Measurements from ENCODE around the gene ARHGEF4. TPM values are rescaled to one million over a fixed set of nuclear protein-coding genes. Genes with fewer than 3 reads are reported as not detected.

ARHGEF4 gene
- total RNA-seq, 1 experiment from 2014 or later, result 26.6 TPM

DNA sequence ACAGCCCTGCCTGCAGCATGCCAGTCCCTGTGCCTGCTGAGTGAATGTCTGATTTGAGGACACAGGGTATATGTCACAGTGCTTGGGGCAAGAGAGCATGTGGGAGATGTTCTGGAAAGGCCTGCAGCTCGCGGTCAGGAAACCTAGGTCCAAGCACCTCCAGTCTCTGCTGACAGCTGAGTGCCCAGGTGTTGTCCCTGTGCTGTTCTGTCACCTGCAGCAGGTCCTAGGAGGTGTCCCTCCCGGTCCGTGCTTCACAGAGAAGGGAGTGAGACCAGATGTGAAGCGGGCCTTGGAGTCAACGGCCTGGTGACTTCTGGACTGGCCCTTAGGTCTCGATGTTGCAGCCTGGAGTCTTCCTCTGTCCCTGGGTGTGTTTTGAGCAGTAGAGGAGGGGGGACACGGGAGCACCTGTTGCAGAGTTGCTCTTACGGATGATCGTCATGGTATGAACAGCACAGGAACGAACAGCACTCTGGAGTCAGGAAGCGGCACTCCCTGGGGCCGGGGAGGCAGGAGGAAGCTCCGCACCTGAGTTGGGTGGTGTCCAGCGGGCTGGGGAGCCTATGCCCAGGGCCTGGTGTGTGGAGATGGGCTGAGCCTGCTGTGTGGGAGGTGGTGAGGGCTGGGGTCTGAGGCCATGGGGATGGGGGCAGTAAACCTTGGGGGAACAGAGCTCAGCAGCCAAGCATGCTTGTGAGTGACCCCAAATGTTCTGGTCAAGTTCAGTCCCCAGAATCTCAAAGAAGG is 21.6 kb upstream of the ARHGEF4 start:
- ChIA-PET CTCF (no interaction called here), RAD21 (ENCODE audit: low non-redundant PET in 1 of 2, low total read pairs in 2 of 2, uncharacterized antibody in 2 of 2, unreplicated experiment in 2 of 2) (no interaction called here), POLR2A (interaction anchor here (1.1 kb wide), 1 partner anchor 18 kb away, joined by 3 read pairs; no protein-coding TSS in a partner anchor)
- no peaks in the 10 kb centered on the region for H3K36me3 ChIP-seq (ENCODE audit: control insufficient read depth in 1 of 2, insufficient read depth in 2 of 2, low read length in 2 of 2)
- no peak overlapping the region for H3K9ac ChIP-seq (ENCODE audit: low read length)
- H3K4me2 ChIP-seq (ENCODE audit: low read length), result no peak overlapping the region
- H3K9me2 ChIP-seq (ENCODE audit: insufficient read depth), result no peaks in the 10 kb centered on the region
- no peaks in the 10 kb centered on the region for H3K27me3 ChIP-seq (ENCODE audit: insufficient read depth, low read length)
- DNase-seq (ENCODE audit: low read depth, low spot score) (no peak), ATAC-seq (no peak)
- H3K27ac ChIP-seq (ENCODE audit: low read depth, low read length), result no peak overlapping the region
- H3K4me3 ChIP-seq (replicated peaks in 1 of 2; ENCODE audit: low read depth in 1 of 2, low read length in 2 of 2), result no peak overlapping the region
- H3K4me1 ChIP-seq (ENCODE audit: control insufficient read depth in 1 of 2, insufficient read depth in 2 of 2, low read length in 2 of 2), result no peaks in the 10 kb centered on the region
- H3K9me3 ChIP-seq (ENCODE audit: control insufficient read depth in 1 of 2, insufficient read depth in 1 of 2, low read depth in 1 of 2, low read length in 2 of 2), result no peaks in the 10 kb centered on the region
- H3K79me2 ChIP-seq (ENCODE audit: insufficient read depth, low read length), result no peaks in the 10 kb centered on the region
- H2AFZ ChIP-seq (ENCODE audit: low read depth, low read length, poor library complexity, severe bottlenecking), result no peak overlapping the region
- no peaks in the 10 kb centered on the region for H4K20me1 ChIP-seq (ENCODE audit: insufficient read depth)
- intact Hi-C loops (cut with micrococcal nuclease), result no loop called here
- no TSS peak for BruUV-seq (replicated peaks)
- TF ChIP-seq ZNF274 (IDR thresholded peaks at IDR 0.05; ENCODE audit: low read depth, low read length) (no peak), ELF1 (IDR thresholded peaks at IDR 0.05; ENCODE audit: borderline replicate concordance, low read depth) (no peak), EGR1 (IDR thresholded peaks at IDR 0.05; ENCODE audit: low read depth) (no peak), SIN3A (IDR thresholded peaks at IDR 0.05; ENCODE audit: low read depth) (no peak), YY1 (IDR thresholded peaks at IDR 0.05; ENCODE audit: extremely low read depth, insufficient replicate concordance, low read depth, low read length) (no peak), SRF (IDR thresholded peaks at IDR 0.05; ENCODE audit: low read depth) (no peak), RAD21 (IDR thresholded peaks at IDR 0.05; ENCODE audit: low read depth) (no peak), POLR2AphosphoS5 (IDR thresholded peaks at IDR 0.05; ENCODE audit: low read depth, low read length) (no peak), CEBPB (IDR thresholded peaks at IDR 0.05; ENCODE audit: low read depth) (no peak), FOSL1 (IDR thresholded peaks at IDR 0.05; ENCODE audit: low read depth) (no peak), ATF3 (IDR thresholded peaks at IDR 0.05) (no peak)
- TF ChIP-seq, protein P1, sequence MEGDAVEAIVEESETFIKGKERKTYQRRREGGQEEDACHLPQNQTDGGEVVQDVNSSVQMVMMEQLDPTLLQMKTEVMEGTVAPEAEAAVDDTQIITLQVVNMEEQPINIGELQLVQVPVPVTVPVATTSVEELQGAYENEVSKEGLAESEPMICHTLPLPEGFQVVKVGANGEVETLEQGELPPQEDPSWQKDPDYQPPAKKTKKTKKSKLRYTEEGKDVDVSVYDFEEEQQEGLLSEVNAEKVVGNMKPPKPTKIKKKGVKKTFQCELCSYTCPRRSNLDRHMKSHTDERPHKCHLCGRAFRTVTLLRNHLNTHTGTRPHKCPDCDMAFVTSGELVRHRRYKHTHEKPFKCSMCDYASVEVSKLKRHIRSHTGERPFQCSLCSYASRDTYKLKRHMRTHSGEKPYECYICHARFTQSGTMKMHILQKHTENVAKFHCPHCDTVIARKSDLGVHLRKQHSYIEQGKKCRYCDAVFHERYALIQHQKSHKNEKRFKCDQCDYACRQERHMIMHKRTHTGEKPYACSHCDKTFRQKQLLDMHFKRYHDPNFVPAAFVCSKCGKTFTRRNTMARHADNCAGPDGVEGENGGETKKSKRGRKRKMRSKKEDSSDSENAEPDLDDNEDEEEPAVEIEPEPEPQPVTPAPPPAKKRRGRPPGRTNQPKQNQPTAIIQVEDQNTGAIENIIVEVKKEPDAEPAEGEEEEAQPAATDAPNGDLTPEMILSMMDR (IDR thresholded peaks at IDR 0.05 in 2 of 3, conservative IDR thresholded peaks at IDR 0.05 in 1 of 3; ENCODE audit: borderline replicate concordance in 1 of 3, insufficient read depth in 1 of 3, low read depth in 2 of 3, low read length in 2 of 3), result no peak
- TF ChIP-seq, protein P2, sequence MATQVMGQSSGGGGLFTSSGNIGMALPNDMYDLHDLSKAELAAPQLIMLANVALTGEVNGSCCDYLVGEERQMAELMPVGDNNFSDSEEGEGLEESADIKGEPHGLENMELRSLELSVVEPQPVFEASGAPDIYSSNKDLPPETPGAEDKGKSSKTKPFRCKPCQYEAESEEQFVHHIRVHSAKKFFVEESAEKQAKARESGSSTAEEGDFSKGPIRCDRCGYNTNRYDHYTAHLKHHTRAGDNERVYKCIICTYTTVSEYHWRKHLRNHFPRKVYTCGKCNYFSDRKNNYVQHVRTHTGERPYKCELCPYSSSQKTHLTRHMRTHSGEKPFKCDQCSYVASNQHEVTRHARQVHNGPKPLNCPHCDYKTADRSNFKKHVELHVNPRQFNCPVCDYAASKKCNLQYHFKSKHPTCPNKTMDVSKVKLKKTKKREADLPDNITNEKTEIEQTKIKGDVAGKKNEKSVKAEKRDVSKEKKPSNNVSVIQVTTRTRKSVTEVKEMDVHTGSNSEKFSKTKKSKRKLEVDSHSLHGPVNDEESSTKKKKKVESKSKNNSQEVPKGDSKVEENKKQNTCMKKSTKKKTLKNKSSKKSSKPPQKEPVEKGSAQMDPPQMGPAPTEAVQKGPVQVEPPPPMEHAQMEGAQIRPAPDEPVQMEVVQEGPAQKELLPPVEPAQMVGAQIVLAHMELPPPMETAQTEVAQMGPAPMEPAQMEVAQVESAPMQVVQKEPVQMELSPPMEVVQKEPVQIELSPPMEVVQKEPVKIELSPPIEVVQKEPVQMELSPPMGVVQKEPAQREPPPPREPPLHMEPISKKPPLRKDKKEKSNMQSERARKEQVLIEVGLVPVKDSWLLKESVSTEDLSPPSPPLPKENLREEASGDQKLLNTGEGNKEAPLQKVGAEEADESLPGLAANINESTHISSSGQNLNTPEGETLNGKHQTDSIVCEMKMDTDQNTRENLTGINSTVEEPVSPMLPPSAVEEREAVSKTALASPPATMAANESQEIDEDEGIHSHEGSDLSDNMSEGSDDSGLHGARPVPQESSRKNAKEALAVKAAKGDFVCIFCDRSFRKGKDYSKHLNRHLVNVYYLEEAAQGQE (IDR thresholded peaks at IDR 0.05; ENCODE audit: low read depth), result no peak

Data from HCT116 (cell line).